HG02759 (cell line): ENCODE data around the gene UTP25.
"Not testable (repeated sequence)": the region's sequence is repeated elsewhere in the genome, so short reads cannot be mapped to it uniquely, and the experiment has no call there.

ENCODE experiments used
- ATAC-seq: cut with Tn5 transposase; IDR thresholded peaks from one replicate; pipeline ENCODE4 v1.9.1; 2021; ENCODE audit warnings: mild to moderate bottlenecking, moderate library complexity; ENCODE audit not compliant: unreplicated experiment

UTP25 gene

GRCh38 chr1:209890641-209891330 lies 63.0 kb downstream of the UTP25 start:
- no peak for ATAC-seq

- no peak for ATAC-seq
Measured at GRCh38 chr1:209893751-209894150, 66.0 kb downstream of the UTP25 start.

DNA sequence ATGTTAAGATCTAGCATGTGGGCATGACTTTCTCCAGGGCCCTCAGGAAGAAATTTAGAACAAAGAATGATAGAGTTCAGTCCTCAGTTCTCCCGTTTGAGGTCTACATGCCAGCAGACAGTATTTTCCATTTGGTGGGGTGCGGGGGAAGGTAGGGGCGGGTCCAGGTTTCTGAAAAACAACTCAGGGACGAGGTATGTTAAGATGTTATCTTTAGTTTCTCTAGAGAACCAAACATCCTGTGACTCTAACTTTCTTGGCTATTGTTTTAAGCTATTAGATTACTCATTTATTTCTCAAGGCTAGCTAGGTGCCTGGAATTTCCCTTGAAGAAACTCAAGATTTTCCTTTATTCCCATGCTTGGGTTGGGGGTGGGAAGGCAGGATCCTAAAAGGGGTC lies 67.9 kb downstream of the UTP25 start:
- no peak for ATAC-seq

DNA sequence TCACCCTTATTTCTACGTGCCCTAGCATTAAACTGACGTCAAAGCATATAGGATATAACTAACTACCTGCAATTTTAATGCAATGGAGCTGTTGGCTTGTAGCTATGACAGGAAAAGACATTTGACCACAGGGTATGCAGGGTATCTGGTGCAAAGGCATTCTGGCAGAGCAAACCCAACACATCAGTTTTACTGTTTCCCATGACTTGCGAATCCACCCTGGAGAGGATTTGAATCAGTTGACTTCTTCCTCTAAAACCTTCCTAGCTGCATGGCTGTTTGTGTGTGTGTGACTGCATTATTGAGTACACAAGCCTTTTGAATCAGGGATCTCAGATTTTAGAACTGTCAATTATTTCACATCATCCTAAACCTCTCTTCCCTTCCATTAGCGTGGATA lies 68.6 kb downstream of the UTP25 start:
- ATAC-seq, result no peak

DNA sequence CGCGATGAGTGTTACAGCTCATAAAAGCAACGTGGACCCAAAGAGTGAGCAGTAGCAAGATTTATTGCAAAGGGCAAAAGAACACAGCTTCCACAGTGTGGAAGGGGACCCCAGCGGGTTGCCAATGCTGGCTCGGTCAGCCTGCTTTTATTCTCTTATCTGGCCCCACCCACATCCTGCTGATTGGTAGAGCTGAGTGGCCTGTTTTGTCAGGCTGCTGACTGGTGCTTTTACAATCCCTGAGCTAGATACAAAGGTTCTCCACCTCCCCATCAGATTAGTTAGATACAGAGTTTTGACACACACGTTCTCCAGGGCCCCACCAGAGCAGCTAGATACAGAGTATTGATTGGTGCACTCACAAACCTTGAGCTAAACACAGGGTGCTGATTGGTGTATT lies 70.5 kb downstream of the UTP25 start:
- ATAC-seq, result not testable (repeated sequence)

DNA sequence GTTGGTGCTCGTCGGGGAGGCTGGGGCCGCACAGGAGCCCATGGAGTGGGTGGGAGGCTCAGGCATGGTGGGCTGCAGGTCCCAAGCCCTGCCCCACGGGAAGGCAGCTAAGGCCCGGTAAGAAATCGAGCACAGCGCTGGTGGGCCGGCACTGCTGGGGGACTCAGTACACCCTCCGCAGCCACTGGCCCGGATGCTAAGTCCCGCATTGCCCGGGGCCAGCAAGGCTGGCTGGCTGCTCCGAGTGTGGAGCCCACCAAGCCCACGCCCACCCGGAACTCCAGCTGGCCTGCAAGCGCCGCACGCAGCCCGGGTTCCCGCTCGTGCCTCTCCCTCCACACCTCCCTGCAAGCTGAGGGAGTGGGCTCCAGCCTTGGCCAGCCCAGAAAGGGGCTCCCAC lies 71.1 kb downstream of the UTP25 start:
- not testable (repeated sequence) for ATAC-seq

DNA sequence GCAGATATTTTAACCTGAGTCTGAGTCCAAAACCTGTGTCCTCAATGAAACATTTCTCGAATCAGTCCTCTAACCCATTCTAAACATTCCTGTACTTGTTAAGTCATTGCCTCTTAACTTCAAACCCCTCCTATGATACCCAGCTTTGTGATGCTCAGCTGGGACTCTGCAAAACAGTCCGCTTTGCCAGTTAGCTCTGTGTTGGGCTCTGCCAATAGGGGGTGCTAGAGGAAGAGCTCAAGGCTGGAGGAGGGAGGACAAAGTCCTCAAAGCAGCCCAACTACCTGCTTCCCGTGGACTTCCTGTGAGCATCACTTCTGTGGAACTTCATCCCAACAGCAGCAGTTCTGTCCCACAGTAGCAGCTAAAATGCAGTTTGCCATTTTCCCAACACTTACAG lies 72.2 kb downstream of the UTP25 start:
- ATAC-seq, result no peak

DNA sequence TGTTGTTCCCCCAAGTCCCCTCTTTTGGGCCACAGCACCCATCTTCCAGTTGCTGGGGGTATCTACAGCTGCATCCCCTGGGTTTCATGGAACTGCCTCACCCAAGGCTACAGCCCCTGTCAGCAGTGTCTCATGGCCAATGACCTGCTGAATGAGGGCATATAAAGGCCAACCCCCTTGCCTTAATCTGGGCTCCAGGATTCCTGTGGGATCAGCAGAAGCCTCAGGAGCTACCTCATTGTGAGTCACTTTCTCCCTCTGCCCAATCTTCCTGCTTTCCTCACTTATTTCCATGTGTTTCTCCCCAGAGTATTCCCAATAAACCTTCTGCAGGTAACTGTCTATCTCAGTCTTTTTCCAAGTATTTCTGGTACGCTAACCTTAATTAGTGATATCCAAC lies 73.0 kb downstream of the UTP25 start:
- ATAC-seq, result no peak

DNA sequence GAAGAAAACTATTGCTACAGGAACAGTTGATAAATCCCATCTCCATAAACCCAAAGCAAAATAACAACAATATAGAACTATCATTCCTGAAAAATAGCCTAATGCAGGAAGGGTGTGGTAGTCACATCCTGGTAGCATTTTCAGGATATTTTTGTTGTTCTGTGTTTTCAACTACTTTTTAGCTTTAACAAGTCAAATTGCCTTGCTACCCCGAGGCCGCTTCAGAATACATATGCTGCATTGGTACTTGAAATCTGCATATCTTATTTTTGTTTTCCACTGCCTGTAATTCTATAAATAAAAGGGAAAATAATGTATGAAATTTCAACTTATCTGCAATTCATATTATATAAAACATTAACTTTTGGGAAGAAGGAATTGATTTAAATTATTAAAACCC lies 73.4 kb downstream of the UTP25 start:
- no peak for ATAC-seq

GRCh38 chr1:209904774-209905173 lies 77.0 kb downstream of the UTP25 start:
- not testable (repeated sequence) for ATAC-seq
